GM19035 (cell line): ENCODE measurements around the gene TMUB2.
A peak's percentile ranks its signal among the peaks of the same experiment; 100 is the strongest.

ENCODE experiments used
- ATAC-seq: cut with Tn5 transposase; IDR thresholded peaks from one replicate; pipeline ENCODE4 v1.9.1; 2021; ENCODE audit not compliant: unreplicated experiment

TMUB2 gene

GRCh38 chr17:44202756-44203155 lies 16.0 kb downstream of the TMUB2 start:
- no peak for ATAC-seq

- no peak for ATAC-seq
Observed at GRCh38 chr17:44203731-44204440, 17.1 kb downstream of the TMUB2 start.

- no peak for ATAC-seq
Observed at GRCh38 chr17:44204441-44204882, 17.7 kb downstream of the TMUB2 start.

- ATAC-seq = no peak
Observed at GRCh38 chr17:44205962-44206824, 19.4 kb downstream of the TMUB2 start.

GRCh38 chr17:44206825-44207155 lies 20.0 kb downstream of the TMUB2 start:
- no peak for ATAC-seq

- no peak for ATAC-seq
Observed at GRCh38 chr17:44207319-44207718, 20.5 kb downstream of the TMUB2 start.

- no peak for ATAC-seq
Observed at GRCh38 chr17:44207743-44208142, 21.0 kb downstream of the TMUB2 start.

GRCh38 chr17:44209786-44210341 lies 23.1 kb downstream of the TMUB2 start:
- no peak for ATAC-seq

- peak; percentile 86 for ATAC-seq
Observed at GRCh38 chr17:44210342-44211192, 23.8 kb downstream of the TMUB2 start.

- no peak for ATAC-seq
Observed at GRCh38 chr17:44211281-44212265, 24.8 kb downstream of the TMUB2 start.

GRCh38 chr17:44212507-44213402 lies 26.0 kb downstream of the TMUB2 start:
- ATAC-seq = no peak

- no peak for ATAC-seq
Observed at GRCh38 chr17:44213403-44214229, 26.8 kb downstream of the TMUB2 start.

- ATAC-seq = no peak
Observed at GRCh38 chr17:44214230-44214494, 27.4 kb downstream of the TMUB2 start.

GRCh38 chr17:44214896-44215295 lies 28.1 kb downstream of the TMUB2 start:
- ATAC-seq = no peak

GRCh38 chr17:44216173-44216572 lies 29.4 kb downstream of the TMUB2 start:
- ATAC-seq = no peak

- ATAC-seq = no peak
Observed at GRCh38 chr17:44216694-44217093, 29.9 kb downstream of the TMUB2 start.

GRCh38 chr17:44217738-44218343 lies 31.1 kb downstream of the TMUB2 start:
- ATAC-seq = no peak
